Activated naive CD8-positive, alpha-beta T cell treated with anti-CD3 and anti-CD28 coated beads for 36 hours (primary cell): ENCODE data around the gene EPB41L4A. TPM values are rescaled to one million over a fixed set of nuclear protein-coding genes. Genes with fewer than 3 reads are reported as not detected.
"Not testable (repeated sequence)": the region's sequence is repeated elsewhere in the genome, so short reads cannot be mapped to it uniquely, and the experiment has no call there.

ENCODE experiments used
- DNase-seq: peaks from one replicate; pipeline ENCODE4 v3.0.0; 2021
- H3K27ac Mint-ChIP-seq: one replicate; pipeline ENCODE4 v1.8.0; 2022; ENCODE audit warnings: mild to moderate bottlenecking, moderate library complexity, mixed read lengths
- H3K27me3 Mint-ChIP-seq: one replicate; pipeline ENCODE4 v1.8.0; 2022; ENCODE audit warnings: mild to moderate bottlenecking, mixed read lengths
- H3K36me3 Mint-ChIP-seq: one replicate; pipeline ENCODE4 v1.8.0; 2021; ENCODE audit warnings: mild to moderate bottlenecking, mixed read lengths
- H3K4me1 Mint-ChIP-seq: one replicate; pipeline ENCODE4 v1.8.0; 2021; ENCODE audit warnings: mixed read lengths
- H3K4me3 Mint-ChIP-seq: one replicate; pipeline ENCODE4 v1.8.0; 2022; ENCODE audit warnings: mild to moderate bottlenecking, moderate library complexity, mixed read lengths
- H3K9me3 Mint-ChIP-seq: one replicate; pipeline ENCODE4 v1.8.0; 2022; ENCODE audit warnings: mixed read lengths
- total RNA-seq, 2 experiments: library from RNA; stranded (reverse); gene quantifications; one replicate each; pipeline ENCODE4 v1.2.3, GENCODE V29; 2021

The EPB41L4A gene
- total RNA-seq, 2 experiments from 2014 or later: 0.06 TPM; not detected in 1

GRCh38 chr5:112384523-112384922 lies 34.6 kb downstream of the EPB41L4A start:
- Mint-ChIP-seq H3K4me1 (no peaks in the 10 kb centered on the region), H3K4me3 (no peak overlapping the region), H3K36me3 (no peaks in the 10 kb centered on the region), H3K27ac (no peak overlapping the region), H3K27me3 (no peaks in the 10 kb centered on the region), H3K9me3 (no peaks in the 10 kb centered on the region)
- DNase-seq: no peak

- H3K27me3 Mint-ChIP-seq: no peaks in the 10 kb centered on the region
- no peaks in the 10 kb centered on the region for H3K9me3 Mint-ChIP-seq
- H3K36me3 Mint-ChIP-seq: no peaks in the 10 kb centered on the region
- no peak overlapping the region for H3K27ac Mint-ChIP-seq
- no peak overlapping the region for H3K4me3 Mint-ChIP-seq
- H3K4me1 Mint-ChIP-seq: no peaks in the 10 kb centered on the region
- no peak for DNase-seq
These were observed 36.2 kb downstream of the EPB41L4A start for GRCh38 chr5:112382886-112383285.

DNA sequence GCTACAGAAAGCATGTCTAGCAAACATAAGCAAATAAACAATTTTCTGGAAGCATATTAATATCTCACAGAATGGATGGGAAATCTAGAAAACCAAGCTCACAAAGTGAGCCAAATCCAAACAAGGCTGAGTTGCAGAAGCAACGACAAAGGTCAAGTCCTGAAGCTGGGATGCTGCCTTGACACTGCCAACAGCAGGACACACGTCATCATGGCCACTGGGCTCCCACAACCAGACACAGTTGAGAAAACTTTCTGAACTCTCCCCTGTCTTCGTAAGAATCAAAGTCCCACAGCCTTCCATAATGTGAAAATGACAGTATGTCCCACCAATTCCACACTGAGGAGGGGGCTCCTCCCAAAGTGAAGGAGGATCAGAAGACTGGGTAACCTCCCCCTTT lies 37.6 kb downstream of the EPB41L4A start:
- no peaks in the 10 kb centered on the region for H3K27me3 Mint-ChIP-seq
- H3K9me3 Mint-ChIP-seq: no peaks in the 10 kb centered on the region
- no peaks in the 10 kb centered on the region for H3K4me1 Mint-ChIP-seq
- H3K27ac Mint-ChIP-seq: no peak overlapping the region
- DNase-seq: no peak
- H3K4me3 Mint-ChIP-seq: no peak overlapping the region
- no peaks in the 10 kb centered on the region for H3K36me3 Mint-ChIP-seq

- Mint-ChIP-seq H3K36me3 (no peaks in the 10 kb centered on the region), H3K4me3 (no peak overlapping the region), H3K27ac (no peak overlapping the region)
These were observed 39.3 kb downstream of the EPB41L4A start for GRCh38 chr5:112379542-112380325.

DNA sequence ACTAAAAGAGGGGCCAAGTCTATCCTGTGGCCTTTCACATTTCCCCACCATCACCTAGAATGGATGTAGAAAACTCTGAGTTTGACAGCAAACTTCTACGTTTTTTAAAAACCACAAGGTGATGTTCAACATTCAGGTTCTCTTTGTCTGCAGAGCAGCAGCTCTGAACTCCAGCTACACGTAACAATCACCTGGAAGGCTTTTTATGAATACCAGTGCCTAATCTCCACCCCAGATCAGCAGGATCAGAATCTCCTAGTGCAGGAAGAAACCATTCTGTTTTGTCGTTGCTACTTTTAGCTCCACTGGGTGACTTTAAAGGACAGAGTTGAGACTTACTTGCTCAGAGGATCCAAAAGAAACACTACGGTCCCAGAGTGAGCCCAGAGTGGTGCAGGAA lies 44.3 kb downstream of the EPB41L4A start:
- peaks cover 27% of the 10 kb centered on the region for H3K27me3 Mint-ChIP-seq
- H3K4me3 Mint-ChIP-seq: no peak overlapping the region
- no peak overlapping the region for H3K27ac Mint-ChIP-seq
- no peaks in the 10 kb centered on the region for H3K9me3 Mint-ChIP-seq
- no peaks in the 10 kb centered on the region for H3K4me1 Mint-ChIP-seq
- no peak for DNase-seq
- H3K36me3 Mint-ChIP-seq: no peaks in the 10 kb centered on the region

More at GRCh38 chr5:112379542-112380325, 39.3 kb downstream of the EPB41L4A start:
- peaks cover 13% of the 10 kb centered on the region for H3K27me3 Mint-ChIP-seq
- DNase-seq: no peak
- no peaks in the 10 kb centered on the region for H3K4me1 Mint-ChIP-seq
- no peaks in the 10 kb centered on the region for H3K9me3 Mint-ChIP-seq

- Mint-ChIP-seq H3K27ac (no peak overlapping the region), H3K9me3 (no peaks in the 10 kb centered on the region), H3K36me3 (no peaks in the 10 kb centered on the region), H3K4me3 (no peak overlapping the region), H3K27me3 (peaks cover 27% of the 10 kb centered on the region), H3K4me1 (no peaks in the 10 kb centered on the region)
- no peak for DNase-seq
These were observed 44.7 kb downstream of the EPB41L4A start for GRCh38 chr5:112374356-112374755.

GRCh38 chr5:112373885-112374284 lies 45.2 kb downstream of the EPB41L4A start:
- no peak overlapping the region for H3K4me3 Mint-ChIP-seq
- DNase-seq: no peak
- H3K4me1 Mint-ChIP-seq: no peaks in the 10 kb centered on the region
- no peaks in the 10 kb centered on the region for H3K36me3 Mint-ChIP-seq
- peaks cover 27% of the 10 kb centered on the region for H3K27me3 Mint-ChIP-seq
- no peak overlapping the region for H3K27ac Mint-ChIP-seq
- H3K9me3 Mint-ChIP-seq: no peaks in the 10 kb centered on the region

DNA sequence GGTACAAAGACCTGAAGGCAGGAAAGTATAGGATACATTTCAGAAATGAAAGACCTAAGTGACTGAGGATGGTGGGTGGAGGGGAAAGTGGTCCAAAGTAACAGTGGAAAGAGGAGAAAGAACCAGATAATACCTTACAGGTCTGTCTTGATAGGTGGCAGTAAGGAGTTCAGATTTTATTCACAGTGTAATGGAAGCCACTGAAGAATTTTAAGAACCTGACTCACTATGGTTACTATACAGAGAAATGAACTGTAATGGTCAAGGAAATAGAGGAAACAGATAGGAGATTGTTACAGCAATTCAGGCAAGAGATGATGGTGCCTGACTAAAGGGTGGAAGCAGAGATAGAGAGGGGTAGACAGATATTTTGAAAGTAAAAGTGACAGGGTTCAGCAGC lies 46.5 kb downstream of the EPB41L4A start:
- no peaks in the 10 kb centered on the region for H3K9me3 Mint-ChIP-seq
- DNase-seq: no peak
- no peak overlapping the region for H3K4me3 Mint-ChIP-seq
- H3K36me3 Mint-ChIP-seq: no peaks in the 10 kb centered on the region
- peaks cover 27% of the 10 kb centered on the region for H3K27me3 Mint-ChIP-seq
- no peaks in the 10 kb centered on the region for H3K4me1 Mint-ChIP-seq
- H3K27ac Mint-ChIP-seq: no peak overlapping the region

DNA sequence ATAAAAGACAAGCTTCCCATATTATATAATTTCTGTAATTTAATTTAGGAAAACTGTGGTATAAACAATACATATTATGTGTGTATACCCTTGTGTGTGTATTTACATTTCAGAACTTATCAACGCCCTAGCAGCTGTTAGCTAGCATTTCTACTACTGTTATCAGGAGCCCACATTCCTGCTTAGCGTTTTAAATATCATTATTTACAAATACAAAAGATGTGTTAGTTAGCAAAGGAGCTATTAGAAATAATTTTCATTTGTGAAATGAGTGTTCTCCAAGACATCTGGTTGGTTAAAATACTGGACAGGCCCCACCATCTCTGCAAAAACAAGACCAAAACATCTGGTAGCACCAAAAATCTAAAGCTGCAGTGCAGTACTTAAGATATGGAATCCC lies 48.0 kb downstream of the EPB41L4A start:
- no peak overlapping the region for H3K27ac Mint-ChIP-seq
- H3K4me1 Mint-ChIP-seq: no peaks in the 10 kb centered on the region
- no peaks in the 10 kb centered on the region for H3K9me3 Mint-ChIP-seq
- no peaks in the 10 kb centered on the region for H3K36me3 Mint-ChIP-seq
- no peak for DNase-seq
- H3K27me3 Mint-ChIP-seq: peaks cover 27% of the 10 kb centered on the region
- no peak overlapping the region for H3K4me3 Mint-ChIP-seq

DNA sequence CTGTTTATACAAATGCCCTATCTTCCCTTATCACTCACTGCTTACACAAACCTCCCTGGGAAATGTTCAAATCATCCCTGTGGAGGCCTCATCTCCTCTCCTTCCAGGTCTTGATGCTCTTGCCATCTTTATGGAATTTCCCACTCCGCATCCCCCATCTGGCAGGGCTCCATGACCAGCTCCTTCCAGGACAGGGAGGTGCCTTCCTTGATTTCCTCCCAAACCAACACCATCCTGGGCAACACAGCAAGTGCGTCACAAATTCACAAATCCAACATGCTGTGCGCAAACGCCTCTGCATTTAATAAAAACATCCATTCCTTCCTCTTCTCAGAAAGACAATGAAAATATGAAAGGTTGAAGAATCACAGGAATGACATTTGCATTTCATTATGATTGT lies 51.7 kb downstream of the EPB41L4A start:
- Mint-ChIP-seq H3K27me3 (peaks cover 9% of the 10 kb centered on the region), H3K9me3 (no peaks in the 10 kb centered on the region), H3K27ac (no peak overlapping the region), H3K4me3 (no peak overlapping the region), H3K36me3 (no peaks in the 10 kb centered on the region), H3K4me1 (no peaks in the 10 kb centered on the region)
- DNase-seq: no peak

DNA sequence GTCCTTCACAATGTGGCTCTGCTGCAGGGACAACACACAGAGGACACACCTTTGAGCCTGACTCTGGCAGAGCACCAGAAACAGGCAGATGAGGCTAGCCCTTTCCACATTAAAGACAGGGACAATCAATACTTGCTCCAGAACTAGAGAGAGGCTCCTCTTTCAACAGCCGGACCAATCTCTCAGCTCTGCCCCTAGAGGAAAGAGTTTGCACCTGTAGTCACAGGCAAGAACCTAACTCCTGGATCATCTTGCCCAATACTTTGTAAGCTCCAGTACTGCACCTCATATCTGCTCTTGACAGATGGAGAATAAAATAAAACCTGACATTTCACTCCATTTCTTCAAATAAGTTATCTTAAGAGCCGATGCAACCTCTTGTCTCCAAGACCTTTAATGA lies 52.1 kb downstream of the EPB41L4A start:
- Mint-ChIP-seq H3K27me3 (peaks cover 9% of the 10 kb centered on the region), H3K4me1 (no peaks in the 10 kb centered on the region), H3K36me3 (no peaks in the 10 kb centered on the region), H3K4me3 (no peak overlapping the region), H3K27ac (no peak overlapping the region), H3K9me3 (no peaks in the 10 kb centered on the region)
- DNase-seq: no peak

GRCh38 chr5:112360740-112361139 lies 58.3 kb downstream of the EPB41L4A start:
- DNase-seq, H3K4me1 Mint-ChIP-seq, H3K27ac Mint-ChIP-seq, H3K4me3 Mint-ChIP-seq, H3K36me3 Mint-ChIP-seq, H3K9me3 Mint-ChIP-seq, H3K27me3 Mint-ChIP-seq: not testable (repeated sequence)

- H3K27ac Mint-ChIP-seq: no peak overlapping the region
- H3K27me3 Mint-ChIP-seq: peaks cover 3% of the 10 kb centered on the region
- no peaks in the 10 kb centered on the region for H3K4me1 Mint-ChIP-seq
- H3K9me3 Mint-ChIP-seq: no peaks in the 10 kb centered on the region
- H3K36me3 Mint-ChIP-seq: no peaks in the 10 kb centered on the region
- no peak overlapping the region for H3K4me3 Mint-ChIP-seq
- no peak for DNase-seq
These were observed 62.7 kb downstream of the EPB41L4A start for GRCh38 chr5:112356178-112356956.

DNA sequence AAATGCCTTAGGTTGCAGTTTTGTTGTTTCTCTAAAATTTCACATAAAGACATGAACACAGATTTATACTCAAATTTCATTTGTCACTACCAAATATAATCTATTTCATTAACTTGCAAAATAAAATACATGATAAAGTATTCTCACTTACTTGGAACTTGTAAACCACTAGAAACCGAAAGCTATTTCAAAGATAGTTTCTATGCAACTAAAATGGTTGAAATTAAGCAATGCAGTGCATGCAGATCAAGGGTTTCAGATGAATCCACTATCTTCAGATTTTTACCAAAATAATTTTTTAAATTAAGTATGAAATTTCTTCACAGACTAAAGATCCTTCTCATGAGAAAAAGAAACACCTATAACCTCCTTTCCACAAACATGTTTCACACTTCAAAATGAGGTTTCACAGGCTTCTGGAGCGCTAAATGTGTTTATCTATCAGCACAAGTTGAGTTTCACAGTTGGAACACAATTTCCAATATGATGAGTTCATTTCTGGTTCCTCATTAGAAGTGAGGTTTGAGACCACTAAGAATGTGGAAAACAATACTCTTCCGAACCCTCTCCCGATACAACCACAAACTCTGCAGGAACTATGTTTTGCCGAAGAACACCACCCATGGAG lies 63.9 kb downstream of the EPB41L4A start:
- peaks cover 3% of the 10 kb centered on the region for H3K27me3 Mint-ChIP-seq

DNA sequence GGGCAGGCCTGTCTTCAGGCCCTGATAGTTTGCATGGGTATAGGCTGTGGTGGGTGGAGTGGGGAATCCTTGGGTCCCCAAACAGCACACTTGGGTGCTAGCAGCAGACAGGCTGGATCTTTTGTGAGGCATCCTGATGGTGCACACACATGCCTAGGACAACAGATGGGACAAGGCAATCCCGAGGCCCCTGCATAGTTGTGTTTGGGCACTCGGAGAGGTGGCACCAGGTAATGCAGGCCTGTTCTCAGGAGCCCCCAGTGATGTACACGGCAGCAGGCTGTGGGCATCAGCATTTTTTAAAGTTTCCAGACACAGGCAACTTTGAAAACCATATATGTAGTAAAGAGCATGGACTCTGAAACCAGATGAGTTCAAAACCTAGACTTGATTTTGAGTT lies 65.4 kb downstream of the EPB41L4A start:
- Mint-ChIP-seq H3K27ac (no peak overlapping the region), H3K4me3 (no peak overlapping the region), H3K36me3 (no peaks in the 10 kb centered on the region)

More for the DNA sequence above, 63.9 kb downstream of the EPB41L4A start:
- no peaks in the 10 kb centered on the region for H3K36me3 Mint-ChIP-seq
- no peak overlapping the region for H3K4me3 Mint-ChIP-seq
- no peak for DNase-seq
- no peaks in the 10 kb centered on the region for H3K4me1 Mint-ChIP-seq
- no peak overlapping the region for H3K27ac Mint-ChIP-seq
- no peaks in the 10 kb centered on the region for H3K9me3 Mint-ChIP-seq

More for the DNA sequence above, 65.4 kb downstream of the EPB41L4A start:
- no peak for DNase-seq
- Mint-ChIP-seq H3K9me3 (no peaks in the 10 kb centered on the region), H3K27me3 (peaks cover 3% of the 10 kb centered on the region), H3K4me1 (no peaks in the 10 kb centered on the region)
